SK-N-SH treated with all-trans-retinoic acid at 6 μM for 48 hours (cell line): ENCODE data around the gene GFRA1.

ENCODE experiments used
- ZNF8 ChIP-seq: fragments of 450-650 bp; formaldehyde crosslinking; IDR thresholded peaks from 2 replicates; pipeline ENCODE4 v1.5.0; 2020; ENCODE audit warnings: mild to moderate bottlenecking, moderate library complexity
- TF ChIP-seq, protein P1 (sequence below): fragments of 250-450 bp; sonication (Bioruptor Pico); IDR thresholded peaks from 2 replicates; pipeline ENCODE4 v1.5.0; 2020; ENCODE audit warnings: mild to moderate bottlenecking, moderate library complexity
- TF ChIP-seq, protein P2 (sequence below): fragments of 250-450 bp; sonication (Bioruptor Pico); IDR thresholded peaks from 2 replicates; pipeline ENCODE4 v1.8.0; 2020; ENCODE audit warnings: mild to moderate bottlenecking, moderate library complexity, borderline replicate concordance

DNA sequence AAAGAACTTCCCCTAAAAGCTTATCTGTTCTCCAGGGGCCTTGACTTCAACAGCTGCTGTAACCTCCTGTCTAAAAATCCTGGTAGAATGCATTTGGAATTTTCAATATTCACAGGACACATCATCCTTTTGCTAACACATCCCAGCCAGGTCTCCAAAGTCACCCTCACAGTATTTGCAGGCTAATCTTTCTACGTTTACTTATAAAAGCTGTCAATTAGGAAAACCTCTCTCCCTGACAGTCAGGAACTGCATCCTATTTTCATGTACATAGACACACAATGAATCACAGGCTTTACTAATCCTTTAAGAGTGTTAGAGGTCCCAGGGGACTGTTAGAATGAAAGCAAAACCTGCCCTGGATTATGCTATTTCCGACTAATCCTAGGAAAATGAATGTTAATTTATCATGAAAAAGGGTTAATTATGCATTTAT, 102.2 kb downstream of the GFRA1 start:
- TF ChIP-seq, protein P1, sequence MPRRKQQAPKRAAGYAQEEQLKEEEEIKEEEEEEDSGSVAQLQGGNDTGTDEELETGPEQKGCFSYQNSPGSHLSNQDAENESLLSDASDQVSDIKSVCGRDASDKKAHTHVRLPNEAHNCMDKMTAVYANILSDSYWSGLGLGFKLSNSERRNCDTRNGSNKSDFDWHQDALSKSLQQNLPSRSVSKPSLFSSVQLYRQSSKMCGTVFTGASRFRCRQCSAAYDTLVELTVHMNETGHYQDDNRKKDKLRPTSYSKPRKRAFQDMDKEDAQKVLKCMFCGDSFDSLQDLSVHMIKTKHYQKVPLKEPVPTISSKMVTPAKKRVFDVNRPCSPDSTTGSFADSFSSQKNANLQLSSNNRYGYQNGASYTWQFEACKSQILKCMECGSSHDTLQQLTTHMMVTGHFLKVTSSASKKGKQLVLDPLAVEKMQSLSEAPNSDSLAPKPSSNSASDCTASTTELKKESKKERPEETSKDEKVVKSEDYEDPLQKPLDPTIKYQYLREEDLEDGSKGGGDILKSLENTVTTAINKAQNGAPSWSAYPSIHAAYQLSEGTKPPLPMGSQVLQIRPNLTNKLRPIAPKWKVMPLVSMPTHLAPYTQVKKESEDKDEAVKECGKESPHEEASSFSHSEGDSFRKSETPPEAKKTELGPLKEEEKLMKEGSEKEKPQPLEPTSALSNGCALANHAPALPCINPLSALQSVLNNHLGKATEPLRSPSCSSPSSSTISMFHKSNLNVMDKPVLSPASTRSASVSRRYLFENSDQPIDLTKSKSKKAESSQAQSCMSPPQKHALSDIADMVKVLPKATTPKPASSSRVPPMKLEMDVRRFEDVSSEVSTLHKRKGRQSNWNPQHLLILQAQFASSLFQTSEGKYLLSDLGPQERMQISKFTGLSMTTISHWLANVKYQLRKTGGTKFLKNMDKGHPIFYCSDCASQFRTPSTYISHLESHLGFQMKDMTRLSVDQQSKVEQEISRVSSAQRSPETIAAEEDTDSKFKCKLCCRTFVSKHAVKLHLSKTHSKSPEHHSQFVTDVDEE (CRISPR knock-in tag): no peak
- TF ChIP-seq ZNF8 (CRISPR knock-in tag): no peak
- TF ChIP-seq, protein P2, sequence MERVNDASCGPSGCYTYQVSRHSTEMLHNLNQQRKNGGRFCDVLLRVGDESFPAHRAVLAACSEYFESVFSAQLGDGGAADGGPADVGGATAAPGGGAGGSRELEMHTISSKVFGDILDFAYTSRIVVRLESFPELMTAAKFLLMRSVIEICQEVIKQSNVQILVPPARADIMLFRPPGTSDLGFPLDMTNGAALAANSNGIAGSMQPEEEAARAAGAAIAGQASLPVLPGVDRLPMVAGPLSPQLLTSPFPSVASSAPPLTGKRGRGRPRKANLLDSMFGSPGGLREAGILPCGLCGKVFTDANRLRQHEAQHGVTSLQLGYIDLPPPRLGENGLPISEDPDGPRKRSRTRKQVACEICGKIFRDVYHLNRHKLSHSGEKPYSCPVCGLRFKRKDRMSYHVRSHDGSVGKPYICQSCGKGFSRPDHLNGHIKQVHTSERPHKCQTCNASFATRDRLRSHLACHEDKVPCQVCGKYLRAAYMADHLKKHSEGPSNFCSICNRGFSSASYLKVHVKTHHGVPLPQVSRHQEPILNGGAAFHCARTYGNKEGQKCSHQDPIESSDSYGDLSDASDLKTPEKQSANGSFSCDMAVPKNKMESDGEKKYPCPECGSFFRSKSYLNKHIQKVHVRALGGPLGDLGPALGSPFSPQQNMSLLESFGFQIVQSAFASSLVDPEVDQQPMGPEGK (CRISPR knock-in tag): no peak
